GM23248 (cell line): ENCODE results near the gene HS3ST2.

Source experiments
- EZH2 ChIP-seq: fragments of 200-600 bp; sonication (generic); IDR thresholded peaks from 2 replicates; pipeline ENCODE4 v1.6.1; 2018; ENCODE audit warnings: antibody characterized with exemption, mild to moderate bottlenecking; ENCODE audit not compliant: insufficient read depth, poor library complexity, severe bottlenecking
- EZH2phosphoT487 ChIP-seq: fragments of 200-600 bp; sonication (generic); IDR thresholded peaks from 2 replicates; pipeline ENCODE4 v1.6.1; 2018; ENCODE audit warnings: antibody characterized with exemption, moderate library complexity, mild to moderate bottlenecking, low read depth; ENCODE audit not compliant: insufficient read depth

DNA sequence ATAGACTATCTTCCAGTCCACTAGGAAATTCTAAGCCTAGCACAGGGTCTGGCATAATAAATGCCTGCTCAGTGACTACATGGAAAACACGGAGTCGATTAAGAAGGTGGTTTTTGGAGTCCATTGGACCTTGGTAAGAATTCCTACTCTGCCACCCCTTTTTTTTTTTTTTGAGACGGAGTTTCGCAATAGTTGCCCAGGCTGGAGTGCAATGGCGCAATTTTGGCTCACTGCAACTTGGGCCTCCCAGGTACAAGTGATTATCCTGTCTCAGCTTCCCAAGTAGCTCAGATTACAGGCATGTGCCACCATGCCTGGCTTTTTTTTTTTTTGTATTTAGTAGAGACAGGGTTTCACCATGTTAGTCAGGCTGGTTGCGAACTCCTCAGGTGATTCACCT lies 123.2 kb downstream of the HS3ST2 start:
- TF ChIP-seq EZH2phosphoT487 (no peak), EZH2 (no peak)
